Naive thymus-derived CD4-positive, alpha-beta T cell (primary cell): ENCODE measurements around the gene PIK3R2. TPM values are rescaled to one million over a fixed set of nuclear protein-coding genes. Genes with fewer than 3 reads are reported as not detected.

Experiments
- ATAC-seq: fragments of 150-1000 bp; cut with Tn5 transposase; 2 replicates; pipeline ENCODE4 v1.10.0; 2021; ENCODE audit warnings: mild to moderate bottlenecking, moderate library complexity
- CTCF ChIA-PET: fragments of 350-600 bp; sonication (Branson Sonifier 250); formaldehyde crosslinking; loops from one replicate; lab custom pipeline; 2021; ENCODE audit warnings: antibody characterized with exemption; lab: Charles Lee
- POLR2A ChIA-PET: fragments of 350-600 bp; sonication (Branson Sonifier 250); formaldehyde crosslinking; loops from one replicate; lab custom pipeline; 2021; ENCODE audit warnings: antibody characterized with exemption, inconsistent platforms; lab: Charles Lee
- DNase-seq, 9 donors: peaks; one replicate each; pipeline versions ENCODE4 v3.0.0 to v3.0.0-alpha.2; 2020 to 2022; ENCODE audit warnings: mixed read lengths in 1 of 9
- H3K27ac ChIP-seq: one replicate; pipeline ENCODE4 v1.7.0; 2013; ENCODE audit warnings: mild to moderate bottlenecking, low read depth, low read length, moderate library complexity
- H3K27me3 ChIP-seq, 2 donors: one replicate each; pipeline ENCODE4 v1.7.0; 2013; ENCODE audit warnings: low read length in 2 of 2, mild to moderate bottlenecking in 2 of 2, moderate library complexity in 2 of 2; ENCODE audit not compliant: control insufficient read depth in 2 of 2, insufficient read depth in 2 of 2
- H3K36me3 ChIP-seq, 3 experiments: 1 replicate in 2 of 3; 2 replicates in 1 of 3; pipeline ENCODE4 v1.7.0; 2013; ENCODE audit warnings: low read length in 3 of 3, mild to moderate bottlenecking in 3 of 3, moderate library complexity in 1 of 3; ENCODE audit not compliant: insufficient read depth in 3 of 3, control insufficient read depth in 2 of 3
- H3K4me1 ChIP-seq, 2 donors: one replicate each; pipeline ENCODE4 v1.7.0; 2013; ENCODE audit warnings: low read length in 2 of 2, mild to moderate bottlenecking in 2 of 2, moderate library complexity in 1 of 2; ENCODE audit not compliant: control insufficient read depth in 2 of 2, insufficient read depth in 2 of 2
- H3K4me3 ChIP-seq: 2 replicates; pipeline ENCODE4 v1.7.0; 2013; ENCODE audit warnings: mild to moderate bottlenecking, low read length
- H3K9me3 ChIP-seq, 3 experiments: 1 replicate in 2 of 3; 2 replicates in 1 of 3; pipeline ENCODE4 v1.7.0; 2013; ENCODE audit warnings: low read length in 3 of 3; ENCODE audit not compliant: control insufficient read depth in 2 of 3
- H3K27ac Mint-ChIP-seq, 9 donors: one replicate each; pipeline ENCODE4 v1.8.0; 2020 to 2022; ENCODE audit warnings: mixed read lengths in 9 of 9, mild to moderate bottlenecking in 8 of 9, moderate library complexity in 5 of 9, inconsistent platforms in 2 of 9
- H3K27me3 Mint-ChIP-seq, 5 donors: one replicate each; pipeline ENCODE4 v1.8.0; 2021 to 2022; ENCODE audit warnings: mixed read lengths in 5 of 5, mild to moderate bottlenecking in 1 of 5
- H3K36me3 Mint-ChIP-seq, 5 donors: one replicate each; pipeline ENCODE4 v1.8.0; 2020 to 2022; ENCODE audit warnings: mixed read lengths in 5 of 5, mild to moderate bottlenecking in 3 of 5, inconsistent platforms in 1 of 5
- H3K4me1 Mint-ChIP-seq, 7 donors: one replicate each; pipeline ENCODE4 v1.8.0; 2020 to 2022; ENCODE audit warnings: mixed read lengths in 7 of 7, mild to moderate bottlenecking in 3 of 7, inconsistent platforms in 1 of 7
- H3K4me3 Mint-ChIP-seq, 10 donors: one replicate each; pipeline ENCODE4 v1.8.0; 2020 to 2022; ENCODE audit warnings: mild to moderate bottlenecking in 10 of 10, mixed read lengths in 10 of 10, moderate library complexity in 6 of 10, inconsistent platforms in 2 of 10
- H3K9me3 Mint-ChIP-seq, 11 donors: one replicate each; pipeline ENCODE4 v1.8.0; 2020 to 2022; ENCODE audit warnings: mixed read lengths in 11 of 11, mild to moderate bottlenecking in 4 of 11, inconsistent platforms in 1 of 11, moderate library complexity in 1 of 11
- intact Hi-C, 2 donors: fragments of 100-400 bp; cut with micrococcal nuclease; formaldehyde crosslinking; loops; one replicate each; pipeline ENCODE4 v1.15.1; 2023
- polyA plus RNA-seq, 2 donors: library from polyadenylated mRNA; unstranded; fragments of 300-500 nt; fragmentation: Illumina TruSeq; gene quantifications; one replicate each; pipeline ENCODE4 v1.2.3, GENCODE V29; 2021
- total RNA-seq, 6 experiments: library from RNA in 5 of 6; stranded (reverse) in 5 of 6; gene quantifications; 1 replicate in 5 of 6; 2 replicates in 1 of 6; pipeline ENCODE4 v1.2.3 and lab custom pipeline; 2021 to 2026

PIK3R2 gene
- total and polyA plus RNA-seq, 7 experiments from 2014 or later, result 2.2 to 24.6 (median 12.7) TPM

DNA sequence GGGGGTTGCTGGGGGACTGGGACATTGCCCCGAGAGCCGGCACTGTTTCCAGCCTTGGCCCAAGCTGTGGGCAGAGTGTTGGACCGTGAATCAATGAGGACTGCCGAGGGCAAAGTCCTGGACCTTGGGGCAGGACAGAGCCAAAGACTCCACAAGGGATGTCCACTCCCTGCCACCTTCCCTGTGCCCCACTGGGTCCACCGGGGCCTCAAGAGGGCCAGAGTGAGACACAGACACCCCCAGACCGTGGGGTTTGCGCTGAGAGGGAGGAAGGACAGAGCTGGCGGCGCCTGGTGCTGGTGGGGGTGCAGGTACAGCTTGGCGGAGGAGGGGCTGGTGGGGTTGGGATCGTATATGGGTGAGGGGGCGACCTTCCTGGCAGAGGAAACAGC lies 43.6 kb upstream of the PIK3R2 start:
- Histone ChIP-seq H3K36me3 (no peaks in the 10 kb centered on the region), H3K27ac (peak overlapping the region; percentile 85), H3K4me1 (peaks cover 12 to 16% of the 10 kb centered on the region in 2 donors), H3K9me3 (no peaks in the 10 kb centered on the region), H3K4me3 (peak overlapping the region; percentile 72), H3K27me3 (no peaks in the 10 kb centered on the region)
- peaks cover 0 to 3% (median 0%) of the 10 kb centered on the region in 5 donors for H3K36me3 Mint-ChIP-seq
- DNase-seq (no peak), ATAC-seq (peak; percentile 6)
- intact Hi-C loops, result no loop called here
- peaks cover 0 to 5% (median 0%) of the 10 kb centered on the region in 5 donors for H3K27me3 Mint-ChIP-seq
- peak overlapping the region; percentile 70 to 91 (median 83) for H3K4me3 Mint-ChIP-seq
- no peaks in the 10 kb centered on the region for H3K9me3 Mint-ChIP-seq
- peak overlapping the region in 8 of 9 donors; percentile 79 to 96 (median 90) for H3K27ac Mint-ChIP-seq
- H3K4me1 Mint-ChIP-seq, result peaks cover 15 to 34% (median 26%) of the 10 kb centered on the region in 7 donors
- CTCF ChIA-PET, result interaction anchor here (0.9 to 4.6 kb wide), 8 partner anchors 10 to 170 kb away, joined by 3 to 25 read pairs (median 8); partner anchors contain the start of genes MAST3 and PIK3R2
- POLR2A ChIA-PET, result interaction anchor here (0.7 to 10.7 kb wide), 3 partner anchors 9 to 62 kb away, joined by 3 to 169 read pairs (median 27); partner anchors contain the start of genes IL12RB1 and MAST3

DNA sequence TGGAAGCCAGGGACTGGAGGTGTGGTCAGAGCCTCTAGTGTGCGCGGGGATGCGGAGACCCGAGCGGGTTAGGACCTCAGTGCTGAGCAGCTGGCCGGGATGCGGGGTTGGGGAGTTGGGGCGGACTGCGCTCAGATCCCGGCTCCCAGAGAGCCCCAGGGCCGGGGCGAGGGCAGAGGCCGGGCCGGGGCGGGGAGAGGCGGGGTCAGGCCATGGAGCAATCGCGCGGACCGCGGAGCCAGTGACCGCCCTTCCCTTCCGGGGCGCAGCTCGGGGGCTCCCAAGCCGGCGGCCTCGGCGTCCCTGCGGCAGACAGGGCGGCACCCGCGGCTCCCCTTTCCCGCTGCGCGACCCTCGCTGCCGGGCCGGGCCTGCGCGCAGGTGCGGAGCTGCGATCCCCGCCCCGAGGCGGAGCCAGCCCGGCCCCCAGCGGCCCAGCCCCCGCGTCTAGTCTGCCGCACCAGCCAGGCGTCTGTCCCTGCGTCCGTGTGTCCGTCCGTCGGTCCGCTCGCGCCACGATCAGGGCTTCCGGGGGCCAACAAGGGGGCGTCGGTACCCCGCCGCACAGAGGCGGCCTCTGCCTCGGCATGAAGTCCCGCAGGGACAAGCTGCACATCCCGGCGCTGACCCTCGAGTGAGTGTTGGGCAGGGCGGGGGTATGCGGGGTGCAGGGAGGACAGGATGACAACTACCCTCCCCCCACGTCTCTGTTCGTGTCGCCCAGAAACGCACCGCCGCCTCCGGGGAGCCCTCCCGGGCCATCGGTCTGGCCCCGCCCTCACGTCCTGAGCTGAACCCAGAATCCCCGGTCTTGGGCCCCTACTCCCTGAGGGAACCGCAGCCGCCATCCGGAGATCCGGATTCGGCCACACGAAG lies 43.0 kb upstream of the PIK3R2 start:
- H3K27ac ChIP-seq, result peak overlapping the region; percentile 85
- DNase-seq (peak in 5 of 9 donors; percentile 31 to 72 (median 43)), ATAC-seq (peak; percentile 72)
- peaks cover 9 to 11% of the 10 kb centered on the region in 2 donors for H3K4me1 ChIP-seq
- ChIA-PET CTCF (interaction anchor here (0.5 to 4.6 kb wide), 9 partner anchors 10 to 239 kb away, joined by 3 to 25 read pairs (median 7); partner anchors contain the start of genes MAST3 and PIK3R2), POLR2A (interaction anchor here (0.7 to 10.7 kb wide), 8 partner anchors 9 to 170 kb away, joined by 3 to 169 read pairs (median 6); partner anchors contain the start of genes IL12RB1 and MAST3)
- Mint-ChIP-seq H3K4me1 (peaks cover 18 to 28% (median 22%) of the 10 kb centered on the region in 7 donors), H3K36me3 (peaks cover 0 to 3% (median 0%) of the 10 kb centered on the region in 5 donors), H3K27ac (peak overlapping the region in 7 of 9 donors; percentile 79 to 96 (median 88)), H3K27me3 (peaks cover 0 to 3% (median 0%) of the 10 kb centered on the region in 5 donors), H3K9me3 (no peaks in the 10 kb centered on the region), H3K4me3 (peak overlapping the region; percentile 70 to 91 (median 83))
- no peaks in the 10 kb centered on the region for H3K9me3 ChIP-seq
- intact Hi-C loops, result loop anchor here (1.0 to 10.0 kb wide), 3 partner anchors 12 to 415 kb away; partner anchors contain the start of genes ELL (in 1 of the 2) and RPL18A (in 1 of the 2)
- H3K36me3 ChIP-seq, result no peaks in the 10 kb centered on the region
- H3K27me3 ChIP-seq, result no peaks in the 10 kb centered on the region
- H3K4me3 ChIP-seq, result peak overlapping the region; percentile 72

DNA sequence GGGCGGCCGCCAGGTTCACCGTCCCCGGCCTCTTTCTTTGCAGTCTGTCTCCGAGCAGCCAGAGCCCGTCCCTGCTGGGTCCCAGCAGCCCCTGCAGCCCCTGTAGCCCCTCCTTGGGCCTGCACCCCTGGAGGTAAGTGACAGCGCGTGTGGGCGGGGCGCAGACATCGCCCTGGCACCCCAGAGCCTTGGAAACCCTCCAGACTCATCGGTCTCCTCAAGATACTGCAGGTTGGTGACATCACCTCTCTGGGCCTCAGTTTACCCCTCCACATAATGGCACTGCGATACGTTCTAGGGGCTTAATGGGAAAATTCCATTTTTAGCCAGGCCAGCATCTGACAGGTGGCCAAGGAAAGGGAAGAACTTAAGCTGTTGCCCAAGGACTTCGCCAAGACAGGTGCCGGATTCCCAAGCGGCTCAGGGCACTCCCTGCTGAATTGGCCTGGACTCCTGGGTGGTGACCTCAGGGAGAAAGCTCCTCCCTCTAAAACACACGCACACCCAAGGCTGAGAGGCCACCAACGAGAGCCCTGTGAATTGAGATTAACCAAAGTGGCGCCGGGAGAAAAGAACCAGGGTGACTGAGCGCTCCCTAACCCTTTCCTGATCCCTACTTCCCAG lies 42.2 kb upstream of the PIK3R2 start:
- H3K4me3 Mint-ChIP-seq, result peak overlapping the region; percentile 27 to 86 (median 72)
- H3K27ac Mint-ChIP-seq, result peak overlapping the region in 2 of 9 donors; percentile 43
- H3K27ac ChIP-seq, result peak overlapping the region; percentile 85
- peaks cover 0 to 3% (median 0%) of the 10 kb centered on the region in 5 donors for H3K36me3 Mint-ChIP-seq
- ATAC-seq, result no peak
- H3K4me1 ChIP-seq, result peaks cover 9 to 11% of the 10 kb centered on the region in 2 donors
- DNase-seq, result no peak
- intact Hi-C loops, result loop anchor here (1.0 to 10.0 kb wide), 3 partner anchors 12 to 414 kb away; partner anchors contain the start of genes ELL (in 1 of the 2) and RPL18A (in 1 of the 2)
- H3K4me3 ChIP-seq, result peak overlapping the region; percentile 72
- H3K36me3 ChIP-seq, result no peaks in the 10 kb centered on the region
- H3K27me3 Mint-ChIP-seq, result peaks cover 0 to 3% (median 0%) of the 10 kb centered on the region in 5 donors
- ChIA-PET POLR2A (interaction anchor here (0.7 to 10.7 kb wide), 8 partner anchors 8 to 169 kb away, joined by 3 to 169 read pairs (median 6); partner anchors contain the start of genes IL12RB1 and MAST3), CTCF (interaction anchor here (0.5 to 4.6 kb wide), 12 partner anchors 9 to 219 kb away, joined by 3 to 25 read pairs (median 4); partner anchors contain the start of genes MAST3 and PIK3R2)
- H3K9me3 Mint-ChIP-seq, result no peaks in the 10 kb centered on the region
- no peaks in the 10 kb centered on the region for H3K9me3 ChIP-seq
- H3K4me1 Mint-ChIP-seq, result peaks cover 18 to 32% (median 27%) of the 10 kb centered on the region in 7 donors
- H3K27me3 ChIP-seq, result no peaks in the 10 kb centered on the region

DNA sequence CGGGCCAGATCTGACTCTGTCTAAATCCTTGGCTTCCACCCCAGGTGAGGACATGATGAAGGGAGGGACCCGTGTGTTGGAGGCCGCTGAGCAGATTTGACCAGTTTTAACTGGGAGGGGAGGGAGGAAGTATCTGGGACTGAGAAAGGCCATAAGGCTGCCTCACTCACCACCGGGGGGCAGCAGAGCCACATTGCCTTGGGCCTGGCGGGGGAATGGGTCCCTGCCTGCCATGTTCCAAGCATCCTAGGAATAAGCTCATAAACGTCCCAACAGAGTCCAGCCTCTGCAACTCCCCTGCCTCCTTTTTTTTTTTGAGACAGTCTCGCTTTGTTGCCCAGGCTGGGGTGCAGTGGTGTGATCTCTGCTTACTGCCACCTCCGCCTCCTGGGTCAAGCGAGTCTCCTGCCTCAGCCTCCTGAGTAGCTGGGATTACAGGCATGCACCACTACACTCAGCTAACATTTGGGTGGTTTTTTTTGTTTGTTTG lies 39.9 kb upstream of the PIK3R2 start:
- ChIA-PET CTCF (interaction anchor here (0.6 to 4.6 kb wide), 20 partner anchors 9 to 139 kb away, joined by 3 to 25 read pairs (median 5); partner anchors contain the start of genes IL12RB1 and PIK3R2), POLR2A (interaction anchor here (0.6 to 1.2 kb wide), 4 partner anchors 24 to 55 kb away, joined by 3 read pairs; no protein-coding TSS in a partner anchor)
- DNase-seq (peak; percentile 42 to 82 (median 65)), ATAC-seq (peak; percentile 46)
- no peaks in the 10 kb centered on the region for H3K9me3 Mint-ChIP-seq
- Histone ChIP-seq H3K4me3 (no peak overlapping the region), H3K4me1 (peaks cover 14 to 18% of the 10 kb centered on the region in 2 donors), H3K27ac (no peak overlapping the region), H3K36me3 (no peaks in the 10 kb centered on the region), H3K9me3 (no peaks in the 10 kb centered on the region), H3K27me3 (no peaks in the 10 kb centered on the region)
- peak overlapping the region in 2 of 10 donors; percentile 22 to 40 for H3K4me3 Mint-ChIP-seq
- H3K27me3 Mint-ChIP-seq, result peaks cover 0 to 3% (median 0%) of the 10 kb centered on the region in 5 donors
- H3K27ac Mint-ChIP-seq, result peak overlapping the region in 1 of 9 donors; percentile 44
- peaks cover 26 to 39% (median 35%) of the 10 kb centered on the region in 7 donors for H3K4me1 Mint-ChIP-seq
- intact Hi-C loops, result loop anchor here (1.0 to 10.0 kb wide), 8 partner anchors 39 to 412 kb away; partner anchors contain the start of genes ELL (in 1 of the 2) and RPL18A (in 1 of the 2)
- peaks cover 0 to 3% (median 0%) of the 10 kb centered on the region in 5 donors for H3K36me3 Mint-ChIP-seq

DNA sequence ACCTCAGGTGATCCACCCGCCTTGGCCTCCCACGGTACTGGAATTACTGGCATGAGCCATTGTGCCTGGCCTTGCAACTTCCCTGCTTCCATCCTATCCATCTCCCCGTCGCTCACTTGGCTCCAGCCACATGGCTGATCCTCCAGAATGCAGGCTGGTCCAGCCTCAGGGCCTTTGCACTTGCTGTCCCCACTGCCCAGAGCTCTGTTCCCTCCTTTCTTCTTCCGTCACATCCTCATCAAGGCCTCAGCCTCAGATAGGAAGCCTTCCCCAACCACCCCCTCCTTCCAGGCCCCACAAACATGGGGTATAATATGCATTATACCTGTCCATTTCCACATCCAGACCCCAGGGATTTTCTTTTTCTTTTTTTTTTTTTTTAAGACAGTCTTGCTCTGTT lies 39.1 kb upstream of the PIK3R2 start:
- POLR2A ChIA-PET, result interaction anchor here (1.2 kb wide), 2 partner anchors 25 to 55 kb away, joined by 3 read pairs; no protein-coding TSS in a partner anchor
- no peaks in the 10 kb centered on the region for H3K27me3 ChIP-seq
- DNase-seq (no peak), ATAC-seq (no peak)
- no peak overlapping the region for H3K27ac Mint-ChIP-seq
- no peak overlapping the region for H3K27ac ChIP-seq
- H3K27me3 Mint-ChIP-seq, result peaks cover 0 to 2% (median 0%) of the 10 kb centered on the region in 5 donors
- CTCF ChIA-PET, result interaction anchor here (0.7 to 4.6 kb wide), 12 partner anchors 8 to 78 kb away, joined by 3 to 25 read pairs (median 6); partner anchors contain the start of genes IL12RB1 and PIK3R2
- H3K4me3 ChIP-seq, result no peak overlapping the region
- no peaks in the 10 kb centered on the region for H3K36me3 ChIP-seq
- no peaks in the 10 kb centered on the region for H3K9me3 ChIP-seq
- no peaks in the 10 kb centered on the region for H3K9me3 Mint-ChIP-seq
- H3K4me3 Mint-ChIP-seq, result no peak overlapping the region
- peaks cover 26 to 42% (median 32%) of the 10 kb centered on the region in 7 donors for H3K4me1 Mint-ChIP-seq
- H3K4me1 ChIP-seq, result peaks cover 20 to 22% of the 10 kb centered on the region in 2 donors
- intact Hi-C loops, result loop anchor here (1.0 to 10.0 kb wide), 7 partner anchors 38 to 411 kb away; partner anchors contain the start of genes ELL (in 1 of the 2) and RPL18A (in 1 of the 2)
- peaks cover 0 to 2% (median 0%) of the 10 kb centered on the region in 5 donors for H3K36me3 Mint-ChIP-seq
